Progenitor cell of endocrine pancreas (in vitro differentiated cells): ENCODE measurements around the gene SUSD3. TPM values are rescaled to one million over a fixed set of nuclear protein-coding genes. Genes with fewer than 3 reads are reported as not detected.

Experiments used
- DNase-seq: peaks from one replicate; pipeline ENCODE4 v3.0.0; 2021; ENCODE audit warnings: low spot score; ENCODE audit not compliant: unreplicated experiment
- H3K27ac Mint-ChIP-seq: 2 replicates; pipeline ENCODE4 v1.8.0; 2021; ENCODE audit warnings: mild to moderate bottlenecking, moderate library complexity, mixed read lengths
- H3K27me3 Mint-ChIP-seq: 2 replicates; pipeline ENCODE4 v1.8.0; 2021; ENCODE audit warnings: mixed read lengths
- H3K36me3 Mint-ChIP-seq: 2 replicates; pipeline ENCODE4 v1.8.0; 2022; ENCODE audit warnings: mixed read lengths; ENCODE audit not compliant: insufficient read depth
- H3K4me1 Mint-ChIP-seq: 2 replicates; pipeline ENCODE4 v1.8.0; 2021; ENCODE audit warnings: low read depth, mixed read lengths
- H3K4me3 Mint-ChIP-seq: 2 replicates; pipeline ENCODE4 v1.8.0; 2021; ENCODE audit warnings: low read depth, mild to moderate bottlenecking, moderate library complexity, mixed read lengths
- H3K9me3 Mint-ChIP-seq: 2 replicates; pipeline ENCODE4 v1.8.0; 2021; ENCODE audit warnings: low read depth, mixed read lengths
- CTCF ChIP-seq: fragments of 200-600 bp; sonication (generic); IDR thresholded peaks from one replicate; pipeline ENCODE4 v1.5.0; 2021; ENCODE audit warnings: antibody characterized with exemption, mild to moderate bottlenecking; ENCODE audit not compliant: unreplicated experiment
- total RNA-seq: library from RNA; stranded (reverse); gene quantifications from 2 replicates; pipeline ENCODE4 v1.2.1, GENCODE V29; 2021

SUSD3 gene
- total RNA-seq, 1 donor from 2014 or later: 0.43 TPM

GRCh38 chr9:93129286-93129685, 70.8 kb downstream of the SUSD3 start:
- H3K9me3 Mint-ChIP-seq: no peaks in the 10 kb centered on the region
- DNase-seq: no peak
- TF ChIP-seq CTCF: no peak
- peaks cover 16% of the 10 kb centered on the region for H3K4me1 Mint-ChIP-seq
- no peak overlapping the region for H3K27ac Mint-ChIP-seq
- no peak overlapping the region for H3K4me3 Mint-ChIP-seq
- H3K27me3 Mint-ChIP-seq: no peaks in the 10 kb centered on the region
- peaks cover 1% of the 10 kb centered on the region for H3K36me3 Mint-ChIP-seq

GRCh38 chr9:93129691-93130500, 71.4 kb downstream of the SUSD3 start:
- no peak overlapping the region for H3K27ac Mint-ChIP-seq
- DNase-seq: no peak
- no peaks in the 10 kb centered on the region for H3K36me3 Mint-ChIP-seq
- TF ChIP-seq CTCF: no peak
- H3K4me1 Mint-ChIP-seq: peaks cover 18% of the 10 kb centered on the region
- no peaks in the 10 kb centered on the region for H3K9me3 Mint-ChIP-seq
- H3K4me3 Mint-ChIP-seq: no peak overlapping the region
- H3K27me3 Mint-ChIP-seq: peaks cover 1% of the 10 kb centered on the region

- no peak for DNase-seq
- H3K4me1 Mint-ChIP-seq: peaks cover 18% of the 10 kb centered on the region
- no peak overlapping the region for H3K4me3 Mint-ChIP-seq
- no peaks in the 10 kb centered on the region for H3K9me3 Mint-ChIP-seq
- no peaks in the 10 kb centered on the region for H3K36me3 Mint-ChIP-seq
- H3K27me3 Mint-ChIP-seq: peaks cover 2% of the 10 kb centered on the region
- H3K27ac Mint-ChIP-seq: no peak overlapping the region
- TF ChIP-seq CTCF: no peak
These were observed 72.5 kb downstream of the SUSD3 start for GRCh38 chr9:93130861-93131481.

GRCh38 chr9:93131599-93132286, 73.2 kb downstream of the SUSD3 start:
- Mint-ChIP-seq H3K36me3 (no peaks in the 10 kb centered on the region), H3K27ac (no peak overlapping the region), H3K4me1 (peaks cover 18% of the 10 kb centered on the region), H3K27me3 (peaks cover 2% of the 10 kb centered on the region), H3K9me3 (no peaks in the 10 kb centered on the region), H3K4me3 (no peak overlapping the region)
- no peak for DNase-seq
- TF ChIP-seq CTCF: no peak

GRCh38 chr9:93132287-93132927, 73.9 kb downstream of the SUSD3 start:
- no peaks in the 10 kb centered on the region for H3K9me3 Mint-ChIP-seq
- TF ChIP-seq CTCF: no peak

More at GRCh38 chr9:93132287-93132927, 73.9 kb downstream of the SUSD3 start:
- H3K27me3 Mint-ChIP-seq: peaks cover 2% of the 10 kb centered on the region
- H3K4me1 Mint-ChIP-seq: peaks cover 15% of the 10 kb centered on the region
- H3K4me3 Mint-ChIP-seq: peak overlapping the region; percentile 82
- peak overlapping the region; percentile 97 for H3K27ac Mint-ChIP-seq
- no peaks in the 10 kb centered on the region for H3K36me3 Mint-ChIP-seq
- no peak for DNase-seq
